Measurements from ENCODE around the gene NGEF.
"Not testable (repeated sequence)": the region's sequence is repeated elsewhere in the genome, so short reads cannot be mapped to it uniquely, and the experiment has no call there.

Gene NGEF

GRCh38 chr2:233019610-233020009, 6.6 kb upstream of the NGEF start:
- not testable (repeated sequence) for DNase-seq

- DNase-seq: no peak
Measured at GRCh38 chr2:233017947-233018346, 4.9 kb upstream of the NGEF start.

- no peak for DNase-seq
Measured at GRCh38 chr2:233015019-233015645, 2.1 kb upstream of the NGEF start.

GRCh38 chr2:233013650-233014049, 594 bp upstream of the NGEF start:
- no peak for DNase-seq

- no peak for DNase-seq
Measured at GRCh38 chr2:233012301-233012971, 620 bp downstream of the NGEF start.

- no peak for DNase-seq
Measured at GRCh38 chr2:233011702-233012131, 1.3 kb downstream of the NGEF start.

- no peak for DNase-seq
Measured at GRCh38 chr2:233011268-233011650, 1.8 kb downstream of the NGEF start.

GRCh38 chr2:233010569-233011267, 2.3 kb downstream of the NGEF start:
- no peak for DNase-seq

GRCh38 chr2:233009661-233010060, 3.4 kb downstream of the NGEF start:
- DNase-seq: no peak

- DNase-seq: no peak
Measured at GRCh38 chr2:233007739-233008138, 5.3 kb downstream of the NGEF start.

- DNase-seq: no peak
Measured at GRCh38 chr2:233007270-233007669, 5.8 kb downstream of the NGEF start.

- DNase-seq: no peak
Measured at GRCh38 chr2:233006648-233007047, 6.4 kb downstream of the NGEF start.

GRCh38 chr2:233005096-233005495, 8.0 kb downstream of the NGEF start:
- DNase-seq: no peak

- DNase-seq: no peak
Measured at GRCh38 chr2:233003658-233004555, 9.1 kb downstream of the NGEF start.

GRCh38 chr2:233002829-233003657, 10.0 kb downstream of the NGEF start:
- DNase-seq: no peak

GRCh38 chr2:233000886-233001750, 11.9 kb downstream of the NGEF start:
- no peak for DNase-seq

GRCh38 chr2:232999354-232999753, 13.7 kb downstream of the NGEF start:
- no peak for DNase-seq

GRCh38 chr2:232998666-232998985, 14.4 kb downstream of the NGEF start:
- DNase-seq: no peak

GRCh38 chr2:232997749-232998665, 15.0 kb downstream of the NGEF start:
- DNase-seq: no peak

- no peak for DNase-seq
Measured at GRCh38 chr2:232994446-232994845, 18.6 kb downstream of the NGEF start.
